OCI-LY7 (cell line): ENCODE results near the gene KDM3A.

Experiments used
- CTCF ChIP-seq: fragments of 200-600 bp; sonication (generic); conservative IDR thresholded peaks from 2 replicates; pipeline ENCODE4 v1.5.1; 2014; ENCODE audit warnings: mild to moderate bottlenecking, antibody characterized with exemption, low read length, moderate library complexity, mixed read lengths
- EZH2phosphoT487 ChIP-seq: fragments of 200-600 bp; sonication (generic); IDR thresholded peaks from 2 replicates; pipeline ENCODE4 v1.6.1; 2018; ENCODE audit warnings: low read depth, borderline replicate concordance, mild to moderate bottlenecking, mixed run types, antibody characterized with exemption, low read length, moderate library complexity, mixed read lengths

- TF ChIP-seq CTCF (no peak), EZH2phosphoT487 (no peak)
These were observed 43.2 kb upstream of the KDM3A start for GRCh38 chr2:86397986-86398385.
